ENCODE results near the gene EPHB4. TPM values are rescaled to one million over a fixed set of nuclear protein-coding genes. Genes with fewer than 3 reads are reported as not detected.
"Not testable (repeated sequence)": the region's sequence is repeated elsewhere in the genome, so short reads cannot be mapped to it uniquely, and the experiment has no call there.

Gene EPHB4
- total RNA-seq, 1 donor from 2014 or later, result 272 TPM

GRCh38 chr7:100791881-100792666 is 35.2 kb downstream of the EPHB4 start:
- no peak for DNase-seq (ENCODE audit: low read depth in 2 of 2)

- no peak for DNase-seq (ENCODE audit: low read depth in 2 of 2)
Observed at GRCh38 chr7:100789055-100789454, 38.3 kb downstream of the EPHB4 start.

- DNase-seq (ENCODE audit: low read depth in 2 of 2), result no peak
Observed at GRCh38 chr7:100786323-100786722, 41.0 kb downstream of the EPHB4 start.

- DNase-seq (ENCODE audit: low read depth in 2 of 2), result no peak
Observed at GRCh38 chr7:100785878-100786277, 41.4 kb downstream of the EPHB4 start.

- DNase-seq (ENCODE audit: low read depth in 2 of 2), result no peak
Observed at GRCh38 chr7:100783804-100784203, 43.5 kb downstream of the EPHB4 start.

- DNase-seq (ENCODE audit: low read depth in 2 of 2), result no peak
Observed at GRCh38 chr7:100781255-100781654, 46.1 kb downstream of the EPHB4 start.

GRCh38 chr7:100779359-100779758 is 48.0 kb downstream of the EPHB4 start:
- DNase-seq (ENCODE audit: low read depth in 2 of 2), result no peak

- DNase-seq (ENCODE audit: low read depth in 2 of 2), result no peak
Observed at GRCh38 chr7:100778061-100778621, 49.2 kb downstream of the EPHB4 start.

GRCh38 chr7:100773491-100773890 is 53.8 kb downstream of the EPHB4 start:
- no peak for DNase-seq (ENCODE audit: low read depth in 2 of 2)

GRCh38 chr7:100768784-100769183 is 58.5 kb downstream of the EPHB4 start:
- DNase-seq (ENCODE audit: low read depth in 2 of 2), result no peak

GRCh38 chr7:100765250-100765649 is 62.1 kb downstream of the EPHB4 start:
- no peak for DNase-seq (ENCODE audit: low read depth in 2 of 2)

GRCh38 chr7:100764841-100765240 is 62.5 kb downstream of the EPHB4 start:
- no peak for DNase-seq (ENCODE audit: low read depth in 2 of 2)

- no peak for DNase-seq (ENCODE audit: low read depth in 2 of 2)
Observed at GRCh38 chr7:100763556-100764140, 63.7 kb downstream of the EPHB4 start.

GRCh38 chr7:100762841-100763240 is 64.5 kb downstream of the EPHB4 start:
- DNase-seq (ENCODE audit: low read depth in 2 of 2), result not testable (repeated sequence)

GRCh38 chr7:100759357-100760171 is 67.8 kb downstream of the EPHB4 start:
- DNase-seq (ENCODE audit: low read depth in 2 of 2), result no peak

GRCh38 chr7:100753750-100754149 is 73.6 kb downstream of the EPHB4 start:
- DNase-seq (ENCODE audit: low read depth in 2 of 2), result no peak

- no peak for DNase-seq (ENCODE audit: low read depth in 2 of 2)
Observed at GRCh38 chr7:100752994-100753393, 74.3 kb downstream of the EPHB4 start.

Other genes starting within 250 kb of the EPHB4 start
- 5.1 and 6.1 TPM in 2 replicates for gene LRCH4, start 241.4 kb downstream of the EPHB4 start, total RNA-seq
- gene FBXO24, start 241.2 kb downstream of the EPHB4 start, total RNA-seq, result 0.13 and 0.25 TPM in 2 replicates
- 0.13 and 0.51 TPM in 2 replicates for gene PCOLCE, start 225.2 kb downstream of the EPHB4 start, total RNA-seq
- 6.7 and 6.8 TPM in 2 replicates for gene MOSPD3, start 215.0 kb downstream of the EPHB4 start, total RNA-seq
- 0.13 and 0.26 TPM in 2 replicates for gene TFR2, start 186.0 kb downstream of the EPHB4 start, total RNA-seq
- gene ACTL6B, start 171.1 kb downstream of the EPHB4 start, total RNA-seq, result not detected in 2 replicates
- 61.2 and 97.4 TPM in 2 replicates for gene GNB2, start 153.8 kb downstream of the EPHB4 start, total RNA-seq
- 9.0 and 15.2 TPM in 2 replicates for gene GIGYF1, start 133.3 kb downstream of the EPHB4 start, total RNA-seq
- gene POP7, start 121.4 kb downstream of the EPHB4 start, total RNA-seq, result 32.2 and 36.6 TPM in 2 replicates
- gene EPO, start 107.1 kb downstream of the EPHB4 start, total RNA-seq, result not detected in 2 replicates
- not detected in 2 replicates for gene ZAN, start 93.9 kb downstream of the EPHB4 start, total RNA-seq
- gene SLC12A9, start 25.2 kb upstream of the EPHB4 start, total RNA-seq, result 28.9 and 38.9 TPM in 2 replicates
- gene TRIP6, start 39.9 kb upstream of the EPHB4 start, total RNA-seq, result 43.5 and 46.4 TPM in 2 replicates
- 29.2 and 30.0 TPM in 2 replicates for gene SRRT, start 47.6 kb upstream of the EPHB4 start, total RNA-seq
- 1.3 and 2.0 TPM in 2 replicates for gene UFSP1, start 62.2 kb upstream of the EPHB4 start, total RNA-seq
- 1.2 and 4.3 TPM in 2 replicates for gene ACHE, start 68.4 kb upstream of the EPHB4 start, total RNA-seq
- gene MUC3A, start 122.0 kb upstream of the EPHB4 start, total RNA-seq, result 0.13 TPM in 1 of 2 replicates, not detected in the other
- gene MUC12, start 142.0 kb upstream of the EPHB4 start, total RNA-seq, result not detected in 2 replicates
- not detected in 2 replicates for gene MUC17, start 192.6 kb upstream of the EPHB4 start, total RNA-seq

All from dermis microvascular lymphatic vessel endothelial cell (primary cell).